DMS114 treated with DMSO at 0.1 percent for 48 hours (cell line): Measurements from ENCODE around the gene LITAFD.
A peak's percentile ranks its signal among the peaks of the same experiment; 100 is the strongest.
"Not testable (repeated sequence)": the region's sequence is repeated elsewhere in the genome, so short reads cannot be mapped to it uniquely, and the experiment has no call there.

Experiments used
- DNase-seq: peaks from one replicate; lab custom pipeline; 2025; ENCODE audit not compliant: unreplicated experiment; lab: John Stamatoyannopoulos, UW

LITAFD gene

GRCh38 chr16:8855972-8856371, 26.2 kb upstream of the LITAFD start:
- DNase-seq, result no peak

GRCh38 chr16:8858994-8859912, 22.9 kb upstream of the LITAFD start:
- DNase-seq, result no peak

- no peak for DNase-seq
These were observed 22.0 kb upstream of the LITAFD start for GRCh38 chr16:8859913-8860881.

DNA sequence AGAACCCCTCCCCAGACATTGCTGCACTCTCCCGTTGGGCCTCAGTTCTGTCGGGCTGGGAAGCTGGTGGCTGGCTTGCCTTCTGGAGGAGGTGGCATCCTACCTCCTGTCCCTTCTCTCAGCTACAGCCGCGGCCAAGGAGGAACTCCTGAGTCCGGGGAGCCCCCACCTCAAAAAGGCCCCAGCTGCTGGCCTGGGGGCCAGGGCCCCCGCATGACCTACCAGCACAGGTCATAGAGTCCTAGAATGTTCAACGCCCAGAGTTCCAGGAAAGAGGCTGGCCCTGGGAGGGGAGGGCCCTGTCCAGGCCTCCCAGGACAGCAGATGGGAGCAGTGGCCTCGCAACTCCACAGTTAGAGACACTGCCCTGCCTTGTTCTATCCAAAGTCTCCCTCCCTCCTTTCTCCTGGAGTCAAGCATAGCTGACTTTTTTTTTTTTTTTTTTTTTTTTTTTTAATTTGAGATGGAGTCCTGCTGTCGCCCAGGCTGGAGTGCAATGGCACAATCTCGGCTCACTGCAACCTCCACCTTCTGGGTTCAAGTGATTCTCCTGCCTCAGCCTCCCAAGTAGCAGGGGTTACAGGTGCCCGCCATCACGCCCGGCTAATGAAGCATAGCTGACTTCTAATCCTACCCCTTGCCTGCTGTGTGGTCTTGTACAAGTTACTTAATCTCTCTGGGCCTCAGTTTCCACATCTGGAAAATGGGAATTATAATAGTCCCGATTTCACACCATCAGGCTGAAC, 20.4 kb upstream of the LITAFD start:
- no peak for DNase-seq

- no peak for DNase-seq
These were observed 19.6 kb upstream of the LITAFD start for GRCh38 chr16:8862309-8863130.

DNA sequence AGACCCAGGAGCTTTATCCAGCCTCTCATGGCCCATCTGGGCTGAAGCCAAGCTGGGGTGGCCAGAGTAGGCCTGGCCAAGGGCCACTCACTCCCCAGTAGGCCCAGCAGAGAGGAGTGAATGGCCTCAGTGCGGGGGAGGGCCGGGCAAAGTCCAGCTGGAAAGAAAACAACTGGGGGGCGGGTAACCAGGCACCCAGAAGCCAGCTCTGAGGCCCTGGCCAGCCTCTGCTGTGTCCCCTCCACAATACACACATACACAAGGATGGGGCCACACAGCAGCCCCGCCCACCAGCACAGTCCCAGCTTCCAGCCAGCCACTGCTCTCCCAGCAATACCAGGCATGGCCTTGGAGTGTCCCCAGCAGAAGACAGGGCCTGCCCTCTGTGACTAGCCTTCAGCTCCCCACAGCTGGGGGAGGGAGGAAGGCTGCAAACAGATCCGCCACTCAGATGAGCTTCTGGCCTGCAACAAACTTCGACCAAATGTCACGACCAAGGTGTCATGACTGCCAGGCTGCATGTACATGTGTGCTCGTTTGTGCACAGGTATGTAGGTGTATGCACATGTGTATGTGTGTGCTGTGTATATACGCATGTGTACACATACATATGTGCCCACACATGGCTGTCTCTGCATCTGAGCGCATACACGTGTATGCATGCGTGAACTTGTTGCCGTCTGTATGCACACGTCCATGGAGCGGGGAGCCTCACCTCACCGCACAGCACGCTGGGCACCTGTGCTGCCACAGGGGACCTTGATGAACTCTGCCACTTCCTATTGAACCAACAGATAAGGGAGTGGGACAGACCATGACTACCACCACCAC, 18.3 kb upstream of the LITAFD start:
- DNase-seq, result no peak

GRCh38 chr16:8864480-8865110, 17.6 kb upstream of the LITAFD start:
- DNase-seq, result no peak

DNA sequence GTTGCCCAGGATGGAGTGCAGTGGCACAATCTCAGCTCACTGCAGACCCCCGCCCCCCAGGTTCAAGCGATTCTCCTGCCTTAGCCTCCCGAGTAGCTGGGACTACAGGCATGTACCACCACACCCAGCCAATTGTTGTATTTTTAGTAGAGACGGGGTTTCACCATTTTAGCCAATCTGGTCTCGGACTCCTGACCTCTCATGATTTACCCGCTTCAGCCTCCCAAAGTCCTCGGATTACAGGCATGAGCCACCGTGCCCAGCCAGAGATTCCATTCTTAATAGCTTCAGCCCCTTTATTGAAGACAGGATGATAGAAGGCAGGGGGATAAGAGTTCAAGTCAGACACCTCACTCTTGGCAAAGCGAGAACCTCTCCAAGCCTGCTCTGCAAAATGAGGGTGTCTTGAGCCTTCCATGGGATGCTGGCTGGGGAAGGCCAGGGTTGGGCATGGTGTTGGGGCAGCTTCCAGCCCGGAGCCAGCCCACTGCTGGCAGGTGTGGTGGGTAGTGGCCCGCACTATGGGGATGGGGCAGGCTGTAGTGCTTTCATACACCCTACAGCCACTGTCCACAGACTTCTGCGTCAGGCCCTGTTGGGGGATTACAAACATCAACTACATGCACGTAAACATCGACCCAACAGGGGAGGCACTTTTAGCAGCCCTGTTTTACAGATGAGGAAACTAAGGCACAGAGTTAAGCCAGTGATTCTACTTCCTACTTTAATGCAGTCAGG, 16.8 kb upstream of the LITAFD start:
- no peak for DNase-seq

GRCh38 chr16:8866118-8866883, 15.8 kb upstream of the LITAFD start:
- DNase-seq, result no peak

- DNase-seq, result no peak
These were observed 15.3 kb upstream of the LITAFD start for GRCh38 chr16:8866884-8867215.

DNA sequence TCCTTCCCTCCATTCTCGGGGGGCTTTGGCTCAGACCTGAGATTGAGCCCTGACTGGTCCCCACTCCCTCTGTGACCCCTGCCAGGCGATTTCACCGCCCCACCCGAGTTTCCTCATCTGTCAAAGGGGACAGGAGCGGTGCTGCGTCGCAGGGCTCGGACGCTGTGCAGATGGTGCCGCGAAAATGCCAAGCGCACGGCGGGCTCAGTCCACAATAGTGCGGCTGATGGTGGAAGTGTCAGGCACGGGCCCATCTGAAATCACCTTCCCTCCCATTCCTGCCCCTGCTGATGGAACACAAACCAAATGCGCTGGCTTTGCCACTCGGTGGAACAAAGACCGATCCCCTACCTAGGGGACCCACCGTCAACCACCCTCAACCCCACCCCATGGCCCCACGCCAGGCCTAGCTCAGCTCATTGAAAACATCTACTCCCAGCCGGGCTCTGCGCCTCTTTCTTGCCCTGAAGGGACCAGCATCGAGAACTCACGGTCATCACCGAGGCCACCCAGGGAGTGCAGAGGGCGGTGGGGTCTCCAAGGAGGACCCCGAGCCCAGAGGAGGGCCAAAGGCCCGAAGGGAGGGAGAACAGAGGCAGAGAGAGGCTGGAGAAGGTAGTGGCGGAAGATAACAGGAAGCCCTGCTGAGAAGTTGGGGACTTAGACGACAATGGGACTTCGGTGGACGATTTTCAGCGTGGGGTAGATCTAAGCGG, 14.8 kb upstream of the LITAFD start:
- no peak for DNase-seq

DNA sequence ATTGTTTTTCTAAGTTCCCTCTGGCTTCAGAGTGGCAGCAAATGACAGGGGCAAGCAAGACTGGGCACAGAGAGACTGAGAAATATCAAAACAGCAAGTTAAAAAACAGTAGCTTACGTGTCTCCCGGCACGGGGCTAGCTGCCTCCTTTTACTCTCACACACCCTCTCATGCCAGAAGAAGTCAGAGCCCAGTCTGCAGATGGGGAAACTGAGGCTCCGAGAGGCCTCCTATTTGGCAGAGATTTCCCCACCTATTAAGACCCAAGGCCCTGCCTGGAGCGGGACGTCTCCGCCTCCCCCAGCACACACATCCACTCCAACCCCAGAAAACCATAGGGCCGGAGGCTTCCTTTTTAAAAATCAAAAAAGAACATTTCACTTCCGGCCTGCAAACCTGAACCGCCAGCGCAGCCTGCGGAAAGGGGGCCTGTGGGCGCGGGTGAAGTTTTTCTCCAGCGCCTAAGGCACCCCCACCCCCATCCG, 14.2 kb upstream of the LITAFD start:
- DNase-seq, result no peak

- peak; percentile 82 for DNase-seq
These were observed 13.5 kb upstream of the LITAFD start, which contains the start of gene CARHSP1 for GRCh38 chr16:8868416-8869211. TSS of gene CARHSP1 (minus strand) at chr16:8869006. CDS start at chr16:8859328, 9,678 bp downstream.

- no peak for DNase-seq
These were observed 12.8 kb upstream of the LITAFD start for GRCh38 chr16:8869212-8869987.

DNA sequence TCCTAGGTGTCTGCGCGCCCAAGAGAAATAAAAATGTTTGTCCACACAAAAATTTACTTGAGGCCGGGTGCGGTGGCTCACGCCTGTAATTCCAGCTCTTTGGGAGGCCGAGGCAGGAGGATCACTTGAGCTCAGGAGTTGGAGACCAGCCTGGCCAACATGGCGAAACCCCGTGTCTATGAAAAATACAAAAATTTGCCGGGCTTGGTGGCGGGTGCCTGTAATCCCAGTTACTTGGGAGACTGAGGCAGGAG, 12.2 kb upstream of the LITAFD start:
- DNase-seq, result not testable (repeated sequence)
